Stimulated activated CD8-positive, alpha-beta memory T cell treated with anti-CD3 and anti-CD28 coated beads, Interleukin-2, amount 100 ng/mL, for 48 hours (primary cell): ENCODE measurements around the gene KCNV2.
A peak's percentile ranks its signal among the peaks of the same experiment; 100 is the strongest.

ENCODE experiments used
- DNase-seq, 2 donors: peaks; one replicate each; pipeline ENCODE4 v3.0.0-alpha.2; 2020; ENCODE audit warnings: low read depth in 2 of 2

The KCNV2 gene

DNA sequence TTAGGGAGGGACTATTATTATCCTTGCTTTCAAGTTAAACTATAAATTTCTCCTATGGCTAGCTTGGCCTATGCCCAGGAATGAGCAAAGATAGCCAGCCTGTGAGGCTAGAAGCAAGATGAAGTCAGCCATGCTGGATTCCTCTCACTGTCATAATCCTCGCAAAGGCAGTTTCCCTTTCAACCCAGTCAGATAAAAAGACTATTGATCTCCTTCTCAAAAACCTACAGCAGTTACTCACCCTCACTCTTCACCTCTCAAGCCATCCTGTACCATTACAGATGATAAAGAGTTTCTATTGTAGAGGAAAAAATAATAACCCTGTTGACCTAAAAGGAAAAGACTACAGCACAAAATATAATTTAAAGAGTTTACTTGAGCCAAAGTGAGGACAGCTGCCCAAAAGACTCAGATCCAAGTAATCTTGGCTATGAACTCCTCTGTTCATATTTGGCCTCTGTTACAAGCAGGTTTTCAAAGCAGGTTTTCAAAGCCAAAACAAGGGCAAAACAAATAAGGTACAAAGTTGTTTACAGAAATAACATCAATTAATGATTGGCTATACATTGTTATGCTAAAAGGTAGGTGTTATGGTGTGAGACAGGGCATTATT, 41.7 kb downstream of the KCNV2 start:
- no peak for DNase-seq

DNA sequence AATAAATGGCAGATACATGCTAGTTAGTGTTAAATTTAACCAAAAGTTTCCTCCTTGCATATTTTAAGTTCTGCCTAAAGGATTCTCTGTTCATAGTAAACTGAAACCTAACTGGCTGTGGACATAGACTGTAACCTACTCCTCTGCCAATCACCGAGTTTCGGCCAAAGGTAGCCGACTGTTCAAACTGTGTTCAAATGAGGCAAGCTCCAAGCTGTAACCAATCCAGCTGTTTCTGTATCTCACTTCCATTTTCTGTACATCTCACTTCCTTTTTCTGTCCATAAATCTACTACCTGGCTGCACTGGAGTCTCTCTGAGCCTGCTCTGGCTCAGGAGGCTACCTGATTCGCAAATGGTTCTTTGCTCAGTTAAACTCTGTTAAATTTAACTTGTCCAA, 44.1 kb downstream of the KCNV2 start:
- DNase-seq: no peak

DNA sequence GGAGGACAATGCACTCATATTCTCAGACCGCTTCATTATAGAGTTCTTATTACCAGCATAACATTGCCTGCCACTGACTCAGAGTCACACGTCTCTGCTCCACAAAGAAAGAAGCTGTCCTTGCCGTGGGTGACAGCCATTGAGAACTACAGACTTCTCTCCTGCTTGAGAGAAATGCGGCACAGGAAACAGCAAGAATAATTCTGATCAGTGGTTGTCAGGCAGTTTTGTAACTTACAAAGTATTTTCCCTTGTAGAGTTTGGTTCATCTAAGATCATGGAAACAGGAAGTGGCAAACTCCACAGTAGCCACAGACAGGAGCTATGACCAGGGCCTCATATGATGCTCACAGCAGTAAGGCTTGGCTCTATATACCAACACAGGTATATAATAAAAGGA, 47.0 kb downstream of the KCNV2 start:
- DNase-seq: peak in 1 of 2 donors; percentile 5

DNA sequence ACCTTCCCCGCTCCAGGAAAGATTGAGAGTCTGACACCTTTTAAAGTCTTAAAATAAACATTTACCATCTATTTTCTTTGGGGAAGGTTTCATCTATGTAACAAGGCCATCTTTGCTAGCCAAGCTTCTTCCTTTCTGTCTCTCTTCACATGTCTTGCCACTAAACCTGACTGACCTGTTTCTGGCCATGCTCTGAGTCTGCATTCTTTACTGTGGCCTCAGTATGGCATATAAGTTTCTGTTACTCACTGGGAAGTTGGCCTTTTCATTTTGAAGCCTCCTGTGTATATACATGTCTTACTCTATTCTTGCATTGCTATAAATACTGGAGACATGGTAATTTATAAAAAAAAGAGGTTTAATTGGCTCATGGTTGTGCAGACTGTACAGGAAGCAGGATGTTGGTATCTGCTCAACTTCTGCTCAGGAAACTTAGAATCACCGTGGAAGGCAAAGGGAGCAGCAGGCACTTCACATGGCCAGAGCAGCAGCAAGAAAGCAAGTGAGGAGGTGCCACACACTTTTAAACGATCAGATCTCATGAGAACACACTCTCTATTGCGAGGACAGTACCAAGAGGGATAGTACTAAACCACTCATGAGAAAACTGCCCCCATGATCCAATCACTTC, 48.1 kb downstream of the KCNV2 start:
- no peak for DNase-seq

DNA sequence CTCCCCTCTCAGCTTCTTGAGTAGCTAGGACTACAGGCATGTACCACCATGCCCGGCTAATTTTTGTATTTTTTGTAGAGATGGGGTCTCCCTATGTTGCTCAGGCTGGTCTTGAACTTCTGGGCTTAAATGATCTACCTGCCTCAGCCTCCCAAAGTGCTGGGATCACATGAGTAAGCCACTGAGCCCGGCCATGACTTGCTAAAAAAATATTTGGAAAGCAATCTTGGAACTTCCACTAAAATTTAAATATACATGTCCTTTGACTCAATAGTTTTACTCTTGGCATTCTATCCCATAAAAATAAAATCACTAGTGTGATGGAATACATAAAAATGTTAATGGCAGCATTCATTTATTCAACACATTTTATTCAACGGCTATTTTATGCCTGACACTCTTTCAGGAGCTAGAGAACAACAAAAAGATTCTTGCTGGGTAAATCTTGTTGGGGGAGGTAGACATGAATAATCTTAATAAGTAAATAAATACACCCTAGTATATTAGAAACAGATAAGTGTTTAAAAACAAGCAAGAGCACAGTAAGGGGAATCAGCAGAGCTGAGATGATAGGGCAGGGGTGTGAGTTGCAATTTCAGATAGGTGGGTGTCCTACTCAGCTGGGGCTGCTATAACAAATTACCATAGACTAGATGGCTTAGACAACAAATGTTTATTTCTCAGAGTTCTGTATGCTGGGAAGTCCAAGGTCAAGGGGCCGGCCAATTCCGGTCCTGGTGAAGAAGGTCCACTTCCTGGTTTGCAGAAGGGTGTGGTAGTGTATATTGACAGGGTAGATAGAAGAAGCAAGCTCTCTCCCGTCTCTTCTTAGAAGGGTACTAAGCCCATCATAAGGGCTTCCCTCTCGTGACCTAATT, 50.7 kb downstream of the KCNV2 start:
- no peak for DNase-seq

DNA sequence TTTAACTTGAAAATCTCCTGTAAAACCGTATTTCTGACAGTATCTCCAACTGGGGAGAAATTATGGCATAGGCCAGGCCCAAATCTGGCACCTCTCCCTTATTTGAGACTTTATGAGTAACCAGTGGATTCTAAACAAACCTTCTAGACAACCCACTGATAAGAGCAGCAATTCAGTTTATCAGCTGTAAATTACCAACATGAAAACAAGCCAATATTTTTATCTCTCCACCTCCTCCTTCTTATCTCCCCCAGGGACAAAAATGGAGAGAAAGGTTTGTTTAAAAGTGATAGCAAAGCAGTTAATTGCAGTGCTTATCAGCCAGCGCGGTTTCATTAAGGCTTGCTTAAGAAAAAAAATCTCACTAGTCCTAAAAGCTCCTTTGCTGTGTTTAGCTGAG, 53.8 kb downstream of the KCNV2 start:
- no peak for DNase-seq

DNA sequence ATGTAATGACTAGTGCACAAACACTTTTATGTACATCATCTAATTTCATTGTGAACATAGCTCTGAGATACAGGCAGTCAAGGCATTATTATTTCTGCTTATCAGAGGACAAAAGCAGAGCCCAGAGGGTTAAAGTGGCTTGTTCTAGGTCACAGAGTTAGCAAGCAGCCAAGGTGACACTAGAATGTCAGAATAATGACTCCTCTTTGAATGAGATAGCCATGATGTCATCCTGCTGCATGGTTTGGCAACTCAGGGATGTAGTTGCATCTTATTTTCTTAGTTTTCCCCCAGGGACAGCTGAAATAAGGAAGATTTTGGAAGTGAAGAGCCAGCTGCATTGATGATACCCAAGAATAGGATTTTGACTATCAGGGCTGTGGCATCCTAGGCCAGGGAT, 54.4 kb downstream of the KCNV2 start:
- no peak for DNase-seq

DNA sequence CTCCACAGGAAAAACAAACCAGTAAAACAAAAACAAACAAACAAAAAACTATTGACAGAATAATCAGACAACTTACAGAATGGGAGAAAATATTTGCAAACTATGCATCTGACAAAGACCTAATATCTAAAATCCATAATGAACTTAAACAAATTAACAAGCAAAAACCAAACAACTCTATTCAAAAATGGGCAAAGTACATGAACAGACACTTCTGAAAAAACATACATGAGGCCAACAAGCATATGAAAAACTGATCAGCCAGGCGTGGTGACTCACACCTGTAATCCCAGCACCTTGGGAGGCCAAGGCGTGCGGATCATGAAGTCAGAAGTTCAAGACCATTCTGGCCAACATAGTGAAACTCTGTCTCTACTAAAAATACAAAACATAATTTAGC, 60.1 kb downstream of the KCNV2 start:
- no peak for DNase-seq

DNA sequence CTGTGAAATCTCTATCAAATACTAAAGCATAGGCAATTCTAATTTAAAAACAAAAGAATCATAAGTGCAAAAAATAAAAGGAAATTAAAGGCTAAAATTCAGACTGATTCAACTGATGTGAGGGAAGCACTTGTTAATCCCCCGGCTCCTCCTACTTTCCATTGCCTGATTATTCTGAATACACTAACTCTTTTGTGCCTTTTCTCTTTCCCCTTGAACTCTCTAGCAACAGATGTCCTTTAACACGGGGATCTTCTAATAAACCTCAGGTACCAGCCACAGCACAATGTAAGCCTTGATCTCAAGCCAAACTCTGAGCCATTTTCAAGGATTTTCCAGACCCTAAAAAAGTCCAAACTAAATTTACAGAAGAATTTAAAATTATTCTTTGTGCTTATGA, 61.5 kb downstream of the KCNV2 start:
- no peak for DNase-seq
